ENCODE results near the gene ITPR3.

DNA sequence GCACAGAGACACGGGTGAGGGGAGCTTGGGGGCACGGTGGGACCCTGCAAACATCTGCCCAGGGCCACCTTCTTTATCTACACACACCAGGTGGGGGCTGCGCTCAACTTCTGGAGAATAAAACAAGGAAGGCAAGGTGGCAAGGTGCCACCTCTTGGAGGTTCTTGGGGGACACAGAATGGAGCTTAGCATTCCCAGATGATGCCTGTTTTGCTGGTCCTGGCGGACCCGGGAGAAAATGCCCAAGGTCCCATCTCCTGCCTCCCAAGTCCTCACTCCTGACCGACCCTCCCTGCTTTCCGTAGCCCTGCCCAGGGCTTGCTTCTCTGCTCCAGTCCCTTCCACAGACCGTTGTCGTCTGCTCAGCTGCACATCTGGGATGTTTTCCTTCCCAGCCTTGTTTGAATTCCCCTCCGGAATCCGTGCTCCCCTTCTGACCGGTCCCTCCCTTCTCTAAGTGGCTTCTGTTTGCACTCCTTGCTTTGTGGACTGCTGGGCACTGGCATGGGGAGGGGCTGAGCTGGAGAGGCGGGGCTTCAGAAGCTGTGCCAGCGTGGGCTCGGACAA, 13.1 kb downstream of the ITPR3 start:
- TF ChIP-seq GABPA (IDR thresholded peaks at IDR 0.05; ENCODE audit: low read depth), result no peak
- no peak for TF ChIP-seq CTCF (IDR thresholded peaks at IDR 0.05)
- TF ChIP-seq RAD21 (IDR thresholded peaks at IDR 0.05; ENCODE audit: low read length), result no peak
- no peak for TF ChIP-seq RFX5 (IDR thresholded peaks at IDR 0.05; ENCODE audit: low read length)
- TF ChIP-seq, protein P1, sequence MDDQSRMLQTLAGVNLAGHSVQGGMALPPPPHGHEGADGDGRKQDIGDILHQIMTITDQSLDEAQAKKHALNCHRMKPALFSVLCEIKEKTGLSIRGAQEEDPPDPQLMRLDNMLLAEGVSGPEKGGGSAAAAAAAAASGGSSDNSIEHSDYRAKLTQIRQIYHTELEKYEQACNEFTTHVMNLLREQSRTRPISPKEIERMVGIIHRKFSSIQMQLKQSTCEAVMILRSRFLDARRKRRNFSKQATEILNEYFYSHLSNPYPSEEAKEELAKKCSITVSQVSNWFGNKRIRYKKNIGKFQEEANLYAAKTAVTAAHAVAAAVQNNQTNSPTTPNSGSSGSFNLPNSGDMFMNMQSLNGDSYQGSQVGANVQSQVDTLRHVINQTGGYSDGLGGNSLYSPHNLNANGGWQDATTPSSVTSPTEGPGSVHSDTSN (IDR thresholded peaks at IDR 0.05), result no peak
- TF ChIP-seq, protein P2, sequence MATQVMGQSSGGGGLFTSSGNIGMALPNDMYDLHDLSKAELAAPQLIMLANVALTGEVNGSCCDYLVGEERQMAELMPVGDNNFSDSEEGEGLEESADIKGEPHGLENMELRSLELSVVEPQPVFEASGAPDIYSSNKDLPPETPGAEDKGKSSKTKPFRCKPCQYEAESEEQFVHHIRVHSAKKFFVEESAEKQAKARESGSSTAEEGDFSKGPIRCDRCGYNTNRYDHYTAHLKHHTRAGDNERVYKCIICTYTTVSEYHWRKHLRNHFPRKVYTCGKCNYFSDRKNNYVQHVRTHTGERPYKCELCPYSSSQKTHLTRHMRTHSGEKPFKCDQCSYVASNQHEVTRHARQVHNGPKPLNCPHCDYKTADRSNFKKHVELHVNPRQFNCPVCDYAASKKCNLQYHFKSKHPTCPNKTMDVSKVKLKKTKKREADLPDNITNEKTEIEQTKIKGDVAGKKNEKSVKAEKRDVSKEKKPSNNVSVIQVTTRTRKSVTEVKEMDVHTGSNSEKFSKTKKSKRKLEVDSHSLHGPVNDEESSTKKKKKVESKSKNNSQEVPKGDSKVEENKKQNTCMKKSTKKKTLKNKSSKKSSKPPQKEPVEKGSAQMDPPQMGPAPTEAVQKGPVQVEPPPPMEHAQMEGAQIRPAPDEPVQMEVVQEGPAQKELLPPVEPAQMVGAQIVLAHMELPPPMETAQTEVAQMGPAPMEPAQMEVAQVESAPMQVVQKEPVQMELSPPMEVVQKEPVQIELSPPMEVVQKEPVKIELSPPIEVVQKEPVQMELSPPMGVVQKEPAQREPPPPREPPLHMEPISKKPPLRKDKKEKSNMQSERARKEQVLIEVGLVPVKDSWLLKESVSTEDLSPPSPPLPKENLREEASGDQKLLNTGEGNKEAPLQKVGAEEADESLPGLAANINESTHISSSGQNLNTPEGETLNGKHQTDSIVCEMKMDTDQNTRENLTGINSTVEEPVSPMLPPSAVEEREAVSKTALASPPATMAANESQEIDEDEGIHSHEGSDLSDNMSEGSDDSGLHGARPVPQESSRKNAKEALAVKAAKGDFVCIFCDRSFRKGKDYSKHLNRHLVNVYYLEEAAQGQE (IDR thresholded peaks at IDR 0.05; ENCODE audit: low read depth, low read length), result no peak
- TF ChIP-seq SMC3 (IDR thresholded peaks at IDR 0.05; ENCODE audit: low read depth, low read length), result no peak
- TF ChIP-seq, protein P3, sequence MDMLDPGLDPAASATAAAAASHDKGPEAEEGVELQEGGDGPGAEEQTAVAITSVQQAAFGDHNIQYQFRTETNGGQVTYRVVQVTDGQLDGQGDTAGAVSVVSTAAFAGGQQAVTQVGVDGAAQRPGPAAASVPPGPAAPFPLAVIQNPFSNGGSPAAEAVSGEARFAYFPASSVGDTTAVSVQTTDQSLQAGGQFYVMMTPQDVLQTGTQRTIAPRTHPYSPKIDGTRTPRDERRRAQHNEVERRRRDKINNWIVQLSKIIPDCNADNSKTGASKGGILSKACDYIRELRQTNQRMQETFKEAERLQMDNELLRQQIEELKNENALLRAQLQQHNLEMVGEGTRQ (IDR thresholded peaks at IDR 0.05; ENCODE audit: borderline replicate concordance, low read depth, low read length), result no peak
- TF ChIP-seq NRF1 (IDR thresholded peaks at IDR 0.05; ENCODE audit: low read depth, low read length), result no peak
- no peak for TF ChIP-seq ELF1 (IDR thresholded peaks at IDR 0.05)
